GM21528 (cell line): ENCODE data around the gene MTAP.

ENCODE experiments used
- ATAC-seq: cut with Tn5 transposase; IDR thresholded peaks from one replicate; pipeline ENCODE4 v1.9.1; 2021; ENCODE audit warnings: mild to moderate bottlenecking, moderate library complexity; ENCODE audit not compliant: unreplicated experiment, low FRiP score

Gene MTAP

GRCh38 chr9:21804331-21804730 lies 1.9 kb downstream of the MTAP start:
- ATAC-seq = no peak

GRCh38 chr9:21804791-21805190 lies 2.4 kb downstream of the MTAP start:
- no peak for ATAC-seq

GRCh38 chr9:21806644-21807043 lies 4.2 kb downstream of the MTAP start:
- ATAC-seq = no peak

DNA sequence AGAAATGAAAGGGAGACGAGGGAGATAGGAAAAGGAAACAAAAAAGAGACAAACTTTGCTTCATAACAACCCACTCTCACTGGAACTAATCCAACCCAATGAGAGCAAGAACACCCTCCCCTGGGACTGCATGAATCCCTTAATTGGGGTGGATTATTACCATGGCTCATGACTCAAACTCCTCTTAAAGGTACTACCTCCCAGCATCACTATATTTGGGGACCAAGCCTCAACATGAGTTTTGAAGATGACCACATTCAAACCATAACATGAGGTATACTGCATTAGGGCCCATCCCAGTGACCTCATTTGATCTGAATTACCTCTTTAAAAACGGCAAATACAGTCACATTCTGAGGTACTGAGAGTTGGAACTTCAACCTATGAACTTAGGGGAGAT lies 8.0 kb downstream of the MTAP start:
- no peak for ATAC-seq

- no peak for ATAC-seq
Measured at GRCh38 chr9:21810881-21811280, 8.4 kb downstream of the MTAP start.

DNA sequence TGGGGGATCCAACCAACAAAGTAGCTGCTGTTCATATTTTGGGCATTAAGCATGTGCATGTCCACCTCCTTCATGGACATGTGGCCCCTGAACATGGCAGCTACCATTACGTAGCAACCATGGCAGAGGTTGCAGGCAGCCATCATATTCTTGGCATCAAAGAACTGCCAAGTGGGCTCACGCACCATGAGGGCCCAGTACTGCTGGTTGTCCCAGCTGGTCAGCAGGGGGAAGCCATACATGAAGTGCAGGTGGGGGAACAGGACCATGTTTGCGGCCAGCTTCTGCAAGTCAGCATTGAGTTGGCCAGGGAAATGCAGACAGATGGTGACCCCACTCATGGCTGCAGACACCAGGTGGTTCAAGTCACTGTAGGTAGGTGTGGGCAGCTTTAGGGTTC lies 9.5 kb downstream of the MTAP start:
- no peak for ATAC-seq

GRCh38 chr9:21812415-21812814 lies 10.0 kb downstream of the MTAP start:
- no peak for ATAC-seq

- ATAC-seq = peak; percentile 72
Measured at GRCh38 chr9:21812946-21813568, 10.6 kb downstream of the MTAP start.

GRCh38 chr9:21813575-21814473 lies 11.4 kb downstream of the MTAP start:
- peak; percentile 47 for ATAC-seq

GRCh38 chr9:21815643-21816042 lies 13.2 kb downstream of the MTAP start:
- no peak for ATAC-seq

DNA sequence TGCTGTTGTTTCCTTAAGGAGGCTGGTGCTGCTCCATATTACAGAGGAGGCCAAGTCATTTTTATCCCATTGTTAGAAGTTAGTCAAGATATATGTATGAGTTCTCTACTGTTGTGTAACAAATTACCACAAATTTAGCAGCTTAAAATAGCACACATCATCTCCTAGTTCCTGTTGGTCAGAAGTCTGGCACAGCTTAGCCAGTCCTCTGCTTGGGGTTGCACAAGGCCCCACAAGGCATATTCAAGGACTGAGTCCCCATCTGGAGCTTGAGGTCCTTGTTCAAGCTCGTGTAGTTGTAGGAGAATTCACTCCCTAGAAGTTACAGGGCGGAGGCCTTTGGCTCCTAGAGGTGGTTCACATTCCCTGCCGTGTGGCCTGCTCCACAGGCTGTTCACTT lies 14.7 kb downstream of the MTAP start:
- no peak for ATAC-seq

GRCh38 chr9:21825637-21826036 lies 23.2 kb downstream of the MTAP start:
- ATAC-seq = no peak

DNA sequence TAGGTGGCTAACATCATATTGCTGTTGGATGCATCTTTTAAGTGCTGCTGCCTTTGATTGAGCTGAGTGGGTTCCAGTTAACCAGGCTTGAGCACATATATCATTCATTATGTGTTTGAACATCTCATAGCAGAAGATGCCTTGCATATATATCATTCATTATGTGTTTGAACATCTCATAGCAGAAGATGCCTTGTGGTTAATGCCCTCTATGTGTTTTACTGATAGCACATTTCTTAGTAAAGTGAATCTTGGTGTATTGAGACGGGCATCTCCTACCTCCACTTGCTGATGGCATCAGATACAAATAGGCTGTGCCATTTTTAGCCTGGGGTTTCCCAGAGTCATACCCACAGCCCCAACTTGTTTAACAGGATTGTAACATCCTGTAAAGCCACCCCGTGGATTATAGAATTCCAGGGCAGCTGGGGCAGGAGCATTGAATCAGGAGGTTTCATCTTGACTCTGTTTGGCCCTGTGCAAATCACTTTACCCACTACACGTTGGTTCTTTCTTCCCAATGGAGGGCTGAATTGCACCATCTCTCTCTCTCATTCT lies 26.5 kb downstream of the MTAP start:
- no peak for ATAC-seq

DNA sequence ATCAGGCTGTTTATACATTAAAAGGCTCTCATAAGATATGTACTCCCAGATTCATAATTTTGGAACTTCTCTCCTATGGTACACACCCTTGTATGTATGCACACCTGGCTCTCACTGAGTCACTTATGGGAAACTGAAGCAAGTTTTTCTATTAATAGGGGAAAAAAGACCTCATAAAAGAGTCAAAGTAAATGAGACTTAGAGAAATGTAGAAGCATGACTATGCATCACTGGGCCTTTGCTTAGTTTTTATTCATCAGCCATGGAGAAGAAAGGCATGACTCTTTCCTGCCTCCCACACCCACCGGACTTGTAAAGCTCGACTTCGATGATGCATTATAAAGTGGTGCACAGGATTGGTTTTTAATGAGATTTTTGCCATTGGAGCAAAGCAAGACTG lies 28.2 kb downstream of the MTAP start:
- ATAC-seq = no peak

- peak; percentile 54 for ATAC-seq
Measured at GRCh38 chr9:21831841-21832509, 29.5 kb downstream of the MTAP start.

GRCh38 chr9:21833090-21833801 lies 30.8 kb downstream of the MTAP start:
- ATAC-seq = peak; percentile 82

DNA sequence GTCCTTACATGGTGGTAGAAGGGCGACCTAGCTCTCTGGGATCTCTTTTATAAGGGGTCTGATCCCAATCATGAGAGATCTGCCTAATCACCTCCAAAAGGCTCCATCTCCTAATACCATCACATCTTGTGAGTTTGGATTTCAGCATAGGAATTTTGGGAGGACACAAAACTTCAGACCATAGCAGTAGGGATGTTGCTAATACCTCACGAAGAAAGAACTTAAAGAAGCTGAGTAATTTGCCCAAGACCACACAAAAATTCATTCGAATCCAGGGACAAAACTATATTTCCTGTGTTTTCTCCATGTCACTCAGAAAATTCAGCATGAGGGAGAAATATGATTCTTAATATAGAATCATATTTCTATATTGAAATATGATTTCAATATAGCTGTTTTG lies 32.7 kb downstream of the MTAP start:
- ATAC-seq = no peak

DNA sequence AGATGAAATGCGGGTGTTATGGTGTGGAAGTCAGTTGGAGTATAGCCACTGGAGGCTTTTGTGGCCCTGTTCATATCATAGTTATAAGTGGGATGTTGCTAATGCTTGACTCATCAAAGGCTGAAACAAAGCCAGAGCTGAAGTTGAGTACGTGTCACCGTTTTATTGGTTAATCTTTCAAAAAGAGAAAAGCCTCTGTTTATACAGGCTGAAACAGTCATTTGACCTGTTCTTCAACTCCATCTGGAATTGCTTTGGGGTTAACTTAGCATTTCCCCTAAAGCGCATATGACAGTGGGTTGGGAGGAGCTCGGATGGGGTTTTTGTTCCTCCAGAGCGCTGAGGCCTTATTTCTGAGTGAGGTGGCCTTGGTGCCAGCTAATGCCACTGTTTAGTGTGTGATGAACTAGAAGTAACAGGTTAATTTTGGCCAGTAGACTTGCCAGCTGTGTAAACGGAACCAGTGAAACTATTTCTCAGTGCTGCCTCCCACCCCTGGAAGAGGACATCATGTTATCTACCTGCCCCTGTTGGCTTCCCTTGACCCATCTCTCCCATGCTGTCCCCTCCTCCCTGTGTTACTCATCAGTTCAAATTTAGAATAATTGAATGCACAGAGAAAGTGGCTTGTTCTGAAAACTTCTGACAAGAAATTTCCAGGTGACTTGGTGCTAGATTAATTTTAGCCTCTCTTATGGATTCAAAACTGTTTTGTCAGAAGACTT lies 34.2 kb downstream of the MTAP start:
- no peak for ATAC-seq

DNA sequence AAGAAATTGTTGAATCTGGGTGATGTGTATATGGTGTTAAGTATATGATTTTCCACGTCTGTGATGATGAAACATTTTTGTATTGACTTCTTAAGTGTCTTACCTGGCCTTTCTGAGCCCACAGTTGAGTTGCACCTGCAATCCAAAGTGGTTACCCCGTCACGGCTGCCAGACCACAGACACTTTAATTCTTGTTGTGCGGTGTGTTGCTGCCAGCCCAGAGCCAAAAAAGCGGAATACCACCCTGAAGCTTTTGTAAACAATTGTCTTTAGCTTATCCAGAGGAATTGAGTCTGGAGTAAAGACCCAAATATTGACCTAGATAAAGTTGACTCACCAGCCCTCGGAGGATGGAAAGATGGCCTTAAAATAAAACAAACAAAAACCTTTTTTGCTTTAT lies 35.1 kb downstream of the MTAP start:
- no peak for ATAC-seq

DNA sequence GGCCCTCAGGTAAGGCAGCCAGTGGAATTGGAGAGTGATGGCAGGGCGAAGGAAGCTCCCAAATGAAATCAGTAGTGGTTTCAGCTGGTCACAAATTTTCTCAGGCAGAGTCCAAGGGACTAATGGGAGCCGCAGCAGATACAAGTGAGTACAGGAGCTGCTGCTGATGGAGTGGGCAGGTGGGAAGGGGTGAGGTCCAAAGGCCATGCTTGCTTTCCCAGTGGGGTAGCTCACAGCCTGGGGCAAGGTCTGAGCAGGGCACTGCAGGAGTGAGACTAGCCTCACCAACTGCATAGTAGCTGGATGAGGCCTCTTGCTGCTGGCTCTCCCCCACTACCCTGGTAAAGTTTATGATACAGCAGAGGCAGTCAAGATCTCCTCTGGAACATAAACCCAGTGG lies 38.2 kb downstream of the MTAP start:
- ATAC-seq = no peak
